Lower leg skin (tissue), 4 donors: ENCODE measurements around the gene IL12A. TPM values are rescaled to one million over a fixed set of nuclear protein-coding genes. Genes with fewer than 3 reads are reported as not detected.

Source experiments
- DNase-seq, 2 donors: peaks; one replicate each; pipeline ENCODE4 v3.0.0-alpha.2; 2019; ENCODE audit warnings: low spot score in 2 of 2
- H3K4me3 ChIP-seq: fragments of 200-600 bp; sonication (generic); 2 replicates; pipeline ENCODE4 v1.5.1; 2017; ENCODE audit warnings: mild to moderate bottlenecking, low read depth; ENCODE audit not compliant: poor library complexity, severe bottlenecking
- POLR2A ChIP-seq, 2 donors: fragments of 450-650 bp; IDR thresholded peaks; one replicate each; pipeline ENCODE4 v1.6.1; 2016 to 2017; ENCODE audit warnings: antibody characterized with exemption in 2 of 2, mild to moderate bottlenecking in 1 of 2, moderate library complexity in 1 of 2
- WGBS, 2 donors: methylation state at CpG; one replicate each; pipeline ENCODE4 v1.1.5; 2018; 5-methylcytosine and 5-hydroxymethylcytosine counted together
- intact Hi-C: fragments of 100-400 bp; cut with DNase I; formaldehyde crosslinking; loops from one replicate; pipeline ENCODE4 v1.15.0; 2023; ENCODE audit warnings: low total_unique reads
- total RNA-seq, 4 donors: library from RNA; depleted of rRNA; stranded (reverse); fragments of >200 nt; gene quantifications; one replicate each; pipeline ENCODE4 v1.1.0, GENCODE V29; 2016
- TF ChIP-seq, protein P1 (sequence below), 3 donors: fragments of 450-650 bp; IDR thresholded peaks; one replicate each; pipeline ENCODE4 v1.5.1; 2016; ENCODE audit warnings: antibody characterized with exemption in 3 of 3, mild to moderate bottlenecking in 3 of 3, moderate library complexity in 2 of 3

IL12A gene
- total RNA-seq, 4 donors from 2014 or later: 0.36 to 7.9 (median 3.2) TPM; not detected in 1

DNA sequence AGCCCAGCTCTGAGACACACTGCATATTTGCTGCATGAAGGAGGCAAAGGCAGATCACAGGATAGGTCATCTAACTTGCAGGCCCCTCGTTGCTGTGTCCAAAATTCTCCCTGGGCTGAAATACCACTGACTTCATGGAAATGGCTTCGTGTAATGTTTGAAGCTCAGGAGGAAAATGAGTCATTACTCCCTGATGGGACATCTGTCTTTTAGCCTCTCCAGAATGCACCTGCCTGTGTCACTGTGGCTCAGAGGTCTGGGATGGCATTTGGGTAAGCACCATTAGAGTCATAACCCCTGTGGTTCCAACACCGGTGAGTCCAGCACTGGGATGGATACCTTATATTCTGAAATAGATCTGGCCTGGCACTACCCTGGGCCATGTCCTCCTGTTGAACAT lies 51.5 kb downstream of the IL12A start:
- no peak overlapping the region for H3K4me3 ChIP-seq
- 56 to 71% methylated on average over 3 of the region's 3 CpGs for WGBS, 2 donors
- TF ChIP-seq POLR2A (IDR thresholded peaks at IDR 0.05): no peak
- TF ChIP-seq, protein P1, sequence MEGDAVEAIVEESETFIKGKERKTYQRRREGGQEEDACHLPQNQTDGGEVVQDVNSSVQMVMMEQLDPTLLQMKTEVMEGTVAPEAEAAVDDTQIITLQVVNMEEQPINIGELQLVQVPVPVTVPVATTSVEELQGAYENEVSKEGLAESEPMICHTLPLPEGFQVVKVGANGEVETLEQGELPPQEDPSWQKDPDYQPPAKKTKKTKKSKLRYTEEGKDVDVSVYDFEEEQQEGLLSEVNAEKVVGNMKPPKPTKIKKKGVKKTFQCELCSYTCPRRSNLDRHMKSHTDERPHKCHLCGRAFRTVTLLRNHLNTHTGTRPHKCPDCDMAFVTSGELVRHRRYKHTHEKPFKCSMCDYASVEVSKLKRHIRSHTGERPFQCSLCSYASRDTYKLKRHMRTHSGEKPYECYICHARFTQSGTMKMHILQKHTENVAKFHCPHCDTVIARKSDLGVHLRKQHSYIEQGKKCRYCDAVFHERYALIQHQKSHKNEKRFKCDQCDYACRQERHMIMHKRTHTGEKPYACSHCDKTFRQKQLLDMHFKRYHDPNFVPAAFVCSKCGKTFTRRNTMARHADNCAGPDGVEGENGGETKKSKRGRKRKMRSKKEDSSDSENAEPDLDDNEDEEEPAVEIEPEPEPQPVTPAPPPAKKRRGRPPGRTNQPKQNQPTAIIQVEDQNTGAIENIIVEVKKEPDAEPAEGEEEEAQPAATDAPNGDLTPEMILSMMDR (IDR thresholded peaks at IDR 0.05): no peak
- DNase-seq: no peak
- intact Hi-C loops: no loop called here

- intact Hi-C loops: no loop called here
These were observed 52.8 kb downstream of the IL12A start for GRCh38 chr3:160041465-160041864.

DNA sequence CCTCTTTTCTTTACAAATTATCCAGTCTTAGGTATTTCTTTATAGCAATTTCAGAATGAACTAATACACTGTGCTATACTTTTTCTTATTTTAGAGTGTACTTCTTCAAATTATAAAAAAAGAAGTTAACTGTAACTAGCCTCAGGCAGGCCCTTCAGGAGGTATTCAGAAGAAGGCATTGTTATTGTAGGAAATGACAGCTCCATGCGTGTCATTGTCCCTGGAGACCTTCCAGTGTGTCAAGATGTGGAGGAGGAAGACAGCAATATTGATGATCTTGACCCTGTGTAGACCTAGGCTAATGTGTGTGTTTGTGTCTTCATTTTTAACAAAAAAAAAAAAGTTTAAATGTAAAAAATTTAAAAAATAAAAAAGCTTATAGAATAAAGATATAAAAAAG lies 55.5 kb downstream of the IL12A start:
- no peak for TF ChIP-seq POLR2A (IDR thresholded peaks at IDR 0.05)
- TF ChIP-seq, protein P1 (IDR thresholded peaks at IDR 0.05): no peak
- 43 to 67% methylated on average over 1 of the region's 1 CpG for WGBS, 2 donors
- intact Hi-C loops: no loop called here
- H3K4me3 ChIP-seq: no peak overlapping the region
- no peak for DNase-seq

More at GRCh38 chr3:160041465-160041864, 52.8 kb downstream of the IL12A start:
- DNase-seq: no peak
- no peak overlapping the region for H3K4me3 ChIP-seq
- WGBS, 2 donors: 62 to 90% methylated on average over 1 of the region's 1 CpG
- no peak for TF ChIP-seq POLR2A (IDR thresholded peaks at IDR 0.05)
- TF ChIP-seq, protein P1 (IDR thresholded peaks at IDR 0.05): no peak

Other genes starting within 250 kb of the IL12A start
- 1 to 10 TPM in 2 of 4 donors, under 1 TPM in 2; 0.15 to 1.5 (median 0.78) TPM for gene SCHIP1, start 149.0 kb upstream of the IL12A start, total RNA-seq
- gene C3orf80, start 236.6 kb downstream of the IL12A start, total RNA-seq: 1 to 10 TPM in 1 of 4 donors, under 1 TPM in 3; 0.13 to 1.7 (median 0.52) TPM